ENCODE measurements around the gene MBD3.

DNA sequence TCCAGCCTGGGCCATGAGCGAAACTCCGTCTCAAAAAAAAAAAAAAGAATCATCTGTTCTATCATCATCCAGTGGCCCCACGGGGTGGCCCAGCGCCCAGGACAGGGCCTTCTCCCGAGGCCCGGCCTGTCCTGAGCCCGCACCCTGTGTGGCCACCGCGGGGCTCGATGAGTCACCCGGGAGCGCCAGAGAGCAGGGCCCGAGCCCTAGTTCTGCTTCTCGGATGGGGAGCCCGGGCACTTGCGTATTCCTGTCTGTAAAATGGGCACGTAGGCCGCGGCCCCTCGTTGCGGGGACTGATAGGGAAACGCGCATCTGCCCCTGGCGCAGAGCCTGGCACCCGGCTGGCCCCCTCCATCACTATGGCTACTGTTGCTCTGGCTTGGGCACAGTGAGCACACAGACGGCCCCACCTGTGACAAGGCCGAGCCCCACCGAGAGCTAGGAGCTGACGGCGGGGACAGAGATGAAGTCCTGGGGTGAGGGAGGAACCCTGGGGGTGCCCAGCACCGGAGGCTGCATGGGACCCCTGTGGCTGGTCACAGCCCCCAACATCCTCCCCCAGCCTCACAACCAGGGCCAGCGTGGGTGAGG is 33.8 kb upstream of the MBD3 start:
- TF ChIP-seq EZH2 (IDR thresholded peaks at IDR 0.05; ENCODE audit: insufficient read depth, poor library complexity, severe bottlenecking) (no peak), EZH2phosphoT487 (IDR thresholded peaks at IDR 0.05; ENCODE audit: insufficient read depth, low read depth) (no peak)

All from GM23248 (cell line).